ENCODE results near the gene AUTS2. TPM values are rescaled to one million over a fixed set of nuclear protein-coding genes. Genes with fewer than 3 reads are reported as not detected.

The AUTS2 gene
- total and polyA plus RNA-seq, 2 of the 8 experiments (the other 6 are each of a cell fraction or from before 2014, with no cell fraction given) = 25.9 to 101 TPM

DNA sequence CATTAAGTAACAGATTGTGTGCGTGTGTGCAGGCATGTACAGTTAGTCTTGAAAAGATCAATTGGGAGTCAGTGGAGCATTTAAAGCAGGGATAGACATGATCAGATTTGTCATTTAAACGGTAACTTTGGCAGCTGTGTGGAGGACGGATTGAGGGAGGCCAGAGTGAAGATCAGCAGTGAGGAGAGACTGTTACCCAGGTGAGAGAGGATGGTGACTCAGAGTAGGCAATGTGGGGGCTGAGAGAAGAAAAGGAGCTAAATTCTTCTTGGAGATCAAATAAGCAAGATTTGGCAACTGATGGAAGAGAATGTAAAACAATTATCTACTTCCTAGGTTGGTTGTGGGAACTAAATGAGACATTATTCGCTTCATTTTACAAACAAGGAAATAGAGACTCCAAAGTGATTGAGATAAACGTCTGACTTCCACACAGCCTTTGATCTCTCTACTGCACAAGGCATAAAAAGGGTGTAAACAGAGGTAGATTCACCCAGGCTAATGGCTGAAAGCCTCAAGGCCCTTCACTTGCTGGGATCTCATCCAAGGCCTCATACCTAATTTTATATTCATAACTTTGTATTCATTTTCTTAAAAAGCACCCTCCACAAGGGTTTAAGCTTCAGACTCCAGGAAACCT, 868.6 kb downstream of the AUTS2 start:
- Histone ChIP-seq H3K4me1 (replicated peaks in 1 of 4; ENCODE audit: control insufficient read depth in 3 of 4, insufficient read depth in 4 of 4, low read length in 3 of 4) (no peaks in the 10 kb centered on the region), H3K79me2 (ENCODE audit: control insufficient read depth in 1 of 2, insufficient read depth in 2 of 2, low read length in 2 of 2) (no peaks in the 10 kb centered on the region), H3K27ac (ENCODE audit: low read depth, low read length) (no peak overlapping the region), H3K4me3 (ENCODE audit: extremely low read depth in 1 of 4, insufficient read depth in 2 of 4, low read depth in 3 of 4, low read length in 4 of 4) (no peak overlapping the region), H2BK5ac (ENCODE audit: low read depth, low read length) (no peak overlapping the region), H4K5ac (ENCODE audit: insufficient read length, low read depth, low read length) (no peak overlapping the region), H3K27me3 (replicated peaks in 1 of 4; ENCODE audit: control insufficient read depth in 3 of 4, extremely low read depth in 1 of 4, insufficient read depth in 3 of 4, low read length in 3 of 4) (no peaks in the 10 kb centered on the region), H3K36me3 (ENCODE audit: control insufficient read depth in 2 of 4, insufficient read depth in 4 of 4, low read length in 3 of 4) (no peaks in the 10 kb centered on the region), H3K9me3 (ENCODE audit: insufficient read depth in 2 of 2, low read depth in 1 of 2, low read length in 1 of 2) (no peaks in the 10 kb centered on the region), H4K20me1 (replicated peaks in 1 of 2; ENCODE audit: control insufficient read depth in 1 of 2, insufficient read depth in 2 of 2, low read length in 2 of 2) (no peaks in the 10 kb centered on the region), H4K8ac (ENCODE audit: extremely low read depth, insufficient read depth, low read length) (no peak overlapping the region), H2BK12ac (ENCODE audit: low read depth, low read length) (no peak overlapping the region), H2AFZ (ENCODE audit: low read length) (no peak overlapping the region), H3K14ac (ENCODE audit: insufficient read length) (no peak overlapping the region), H3K9ac (replicated peaks in 1 of 4; ENCODE audit: extremely low read depth in 1 of 4, low read depth in 3 of 4, low read length in 3 of 4) (no peak overlapping the region), H3K4ac (replicated peaks; ENCODE audit: insufficient read length, low read depth, low read length) (no peak overlapping the region), H3K79me1 (ENCODE audit: low read depth, low read length) (no peaks in the 10 kb centered on the region), H2BK120ac (replicated peaks; ENCODE audit: low read depth, low read length) (no peak overlapping the region), H3K4me2 (ENCODE audit: insufficient read depth in 1 of 2, low read depth in 2 of 2, low read length in 2 of 2) (no peak overlapping the region), H4K91ac (replicated peaks; ENCODE audit: insufficient read length, low read length) (no peak overlapping the region), H3K56ac (replicated peaks; ENCODE audit: insufficient read length, low read depth, low read length) (no peak overlapping the region), H3K23ac (ENCODE audit: insufficient read length) (no peak overlapping the region), H3K18ac (ENCODE audit: extremely low read depth, low read length) (no peak overlapping the region), H3K23me2 (ENCODE audit: low read depth, low read length) (no peaks in the 10 kb centered on the region), H2AK5ac (ENCODE audit: low read depth, low read length) (no peak overlapping the region), H2BK20ac (ENCODE audit: low read length) (no peak overlapping the region), H2BK15ac (ENCODE audit: low read length) (no peak overlapping the region)
- POLR2A ChIA-PET (ENCODE audit: partially characterized antibody) = no interaction called here
- CTCF ChIA-PET (ENCODE audit: partially characterized antibody) = no interaction called here
- 92% methylated on average over 5 of the region's 5 CpGs; no CpG with 5 or more reads in 1 of the 2 experiments for WGBS, 2 experiments (ENCODE audit: extremely low coverage in 1 of 2, insufficient coverage in 1 of 2, insufficient read length in 1 of 2, insufficient replicate concordance in 2 of 2, low coverage in 1 of 2, low lambda C conversion rate in 2 of 2, missing lambda C conversion rate in 1 of 2)
- FAIRE-seq (no peak), DNase-seq (ENCODE audit: low read depth in 1 of 2, low spot score in 2 of 2) (no peak)
- no peak for TF ChIP-seq TCF12 (IDR thresholded peaks at IDR 0.05; ENCODE audit: low read depth, low read length)
- no peak for TF ChIP-seq CBX5 (IDR thresholded peaks at IDR 0.05; ENCODE audit: low read depth, low read length)
- no peak for TF ChIP-seq RBBP5 (IDR thresholded peaks at IDR 0.05; ENCODE audit: borderline replicate concordance, low read depth, low read length)
